ENCODE measurements around the gene DNAL4. TPM values are rescaled to one million over a fixed set of nuclear protein-coding genes. Genes with fewer than 3 reads are reported as not detected.
A peak's percentile ranks its signal among the peaks of the same experiment; 100 is the strongest.

DNAL4 gene
- total and polyA plus RNA-seq, 2 donors (not counting 1 experiment from before 2014, with no cell fraction given): 9.9 to 10.3 TPM

DNA sequence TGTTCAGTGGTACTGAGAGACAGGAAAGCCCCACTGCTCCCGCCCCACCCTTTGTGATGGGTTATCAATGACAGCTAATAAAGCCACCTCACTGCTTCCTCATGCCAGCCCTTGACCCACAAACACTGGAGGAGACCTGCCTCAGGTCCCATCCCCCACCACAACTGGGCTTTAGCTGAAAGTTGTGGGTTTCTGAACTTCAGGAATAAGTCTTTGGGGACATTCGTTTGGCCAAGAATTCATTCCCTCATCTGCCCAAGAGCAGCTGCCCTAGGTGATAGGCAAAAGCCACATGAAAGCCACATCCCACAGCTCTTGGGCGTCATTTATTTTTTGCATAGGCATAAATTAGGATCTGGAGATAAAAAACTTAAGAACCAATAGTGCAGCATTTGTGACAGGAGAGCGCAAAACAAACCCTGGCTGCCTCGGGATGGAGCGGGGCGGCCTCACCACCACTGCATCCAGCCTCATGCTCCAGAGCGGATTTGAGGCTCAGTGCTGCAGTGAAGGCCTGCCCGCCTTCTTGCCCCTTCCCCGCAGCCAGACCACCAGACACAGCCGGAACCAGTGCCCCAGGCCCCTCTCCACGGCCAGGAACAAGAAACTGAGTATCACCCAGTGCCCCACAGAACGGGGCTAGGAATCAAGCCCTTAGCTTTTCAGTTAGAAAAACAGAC is 59.4 kb downstream of the DNAL4 start:
- peaks cover 33% of the 10 kb centered on the region for H3K4me1 Mint-ChIP-seq
- H3K4me3 Mint-ChIP-seq: no peak overlapping the region

More for the DNA sequence above, 59.4 kb downstream of the DNAL4 start:
- 91% methylated on average over 9 of the region's 13 CpGs for WGBS (ENCODE audit: insufficient coverage)
- Mint-ChIP-seq H3K9me3 (ENCODE audit: insufficient read depth) (no peaks in the 10 kb centered on the region), H3K27me3 (no peaks in the 10 kb centered on the region), H3K27ac (peak overlapping the region; percentile 78)
- H3K36me3 ChIP-seq (replicated peaks in 1 of 2; ENCODE audit: control extremely low read depth in 1 of 2, control insufficient read depth in 1 of 2, extremely low read depth in 1 of 2, insufficient read depth in 2 of 2, low read length in 1 of 2): peaks cover 4 to 89% of the 10 kb centered on the region in 2 experiments
- H3K4me3 ChIP-seq (ENCODE audit: control extremely low read depth in 1 of 5, extremely low read depth in 1 of 5, insufficient read depth in 1 of 5, low read depth in 2 of 5, low read length in 4 of 5): no peak overlapping the region
- POLR2A ChIA-PET: interaction anchor here (0.8 to 3.5 kb wide), 3 partner anchors 12 to 17 kb away, joined by 3 to 15 read pairs (median 3); no protein-coding TSS in a partner anchor
- no peak overlapping the region for H3K4me2 ChIP-seq (replicated peaks; ENCODE audit: low read depth, low read length, poor library complexity, severe bottlenecking)
- CTCF ChIA-PET: interaction anchor here (0.7 to 8.3 kb wide), 15 partner anchors 9 to 682 kb away, joined by 3 to 81 read pairs (median 6); partner anchors contain the start of genes CBX6 and SUN2
- peaks cover 0 to 19% of the 10 kb centered on the region in 2 donors for H3K4me1 ChIP-seq (ENCODE audit: control insufficient read depth in 2 of 2, insufficient read depth in 2 of 2, low read length in 2 of 2)
- H4K20me1 ChIP-seq (ENCODE audit: control insufficient read depth, insufficient read depth, low read length, poor library complexity, severe bottlenecking): peaks cover 96% of the 10 kb centered on the region
- H2AFZ ChIP-seq (ENCODE audit: insufficient read depth, low read depth, low read length, poor library complexity, severe bottlenecking): no peak overlapping the region
- H3K79me2 ChIP-seq (ENCODE audit: control insufficient read depth, insufficient read depth, low read length): peaks cover under 1% of the 10 kb centered on the region
- DNase-seq (no peak), ATAC-seq (ENCODE audit: low read depth) (no peak)
- no peak overlapping the region for H3K9ac ChIP-seq (ENCODE audit: low read length)
- no peak for TF ChIP-seq EZH2 (IDR thresholded peaks at IDR 0.05; ENCODE audit: borderline replicate concordance, insufficient read depth, low read depth, low read length, poor library complexity, severe bottlenecking)
- TF ChIP-seq, protein P1, sequence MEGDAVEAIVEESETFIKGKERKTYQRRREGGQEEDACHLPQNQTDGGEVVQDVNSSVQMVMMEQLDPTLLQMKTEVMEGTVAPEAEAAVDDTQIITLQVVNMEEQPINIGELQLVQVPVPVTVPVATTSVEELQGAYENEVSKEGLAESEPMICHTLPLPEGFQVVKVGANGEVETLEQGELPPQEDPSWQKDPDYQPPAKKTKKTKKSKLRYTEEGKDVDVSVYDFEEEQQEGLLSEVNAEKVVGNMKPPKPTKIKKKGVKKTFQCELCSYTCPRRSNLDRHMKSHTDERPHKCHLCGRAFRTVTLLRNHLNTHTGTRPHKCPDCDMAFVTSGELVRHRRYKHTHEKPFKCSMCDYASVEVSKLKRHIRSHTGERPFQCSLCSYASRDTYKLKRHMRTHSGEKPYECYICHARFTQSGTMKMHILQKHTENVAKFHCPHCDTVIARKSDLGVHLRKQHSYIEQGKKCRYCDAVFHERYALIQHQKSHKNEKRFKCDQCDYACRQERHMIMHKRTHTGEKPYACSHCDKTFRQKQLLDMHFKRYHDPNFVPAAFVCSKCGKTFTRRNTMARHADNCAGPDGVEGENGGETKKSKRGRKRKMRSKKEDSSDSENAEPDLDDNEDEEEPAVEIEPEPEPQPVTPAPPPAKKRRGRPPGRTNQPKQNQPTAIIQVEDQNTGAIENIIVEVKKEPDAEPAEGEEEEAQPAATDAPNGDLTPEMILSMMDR (IDR thresholded peaks at IDR 0.05): no peak
- H3K27me3 ChIP-seq (replicated peaks in 1 of 4; ENCODE audit: control extremely low read depth in 1 of 4, control insufficient read depth in 3 of 4, insufficient read depth in 4 of 4, low read length in 3 of 4): no peaks in the 10 kb centered on the region
- peak overlapping the region in 1 of 2 donors; percentile 30 for H3K27ac ChIP-seq (ENCODE audit: low read length in 2 of 2)
- no peaks in the 10 kb centered on the region for H3K9me3 ChIP-seq (ENCODE audit: control extremely low read depth in 1 of 3, control insufficient read depth in 2 of 3, insufficient read depth in 1 of 3, low read length in 2 of 3)
- intact Hi-C loops (cut with micrococcal nuclease): no loop called here

Measured in B cell (primary cell).